SKM-1 treated with dmso at 0.1 percent for 144 hours (cell line): ENCODE results near the gene C2orf76.
"Not testable (repeated sequence)": the region's sequence is repeated elsewhere in the genome, so short reads cannot be mapped to it uniquely, and the experiment has no call there.

ENCODE experiments used
- DNase-seq: peaks from one replicate; lab custom pipeline; 2025; ENCODE audit not compliant: unreplicated experiment; lab: John Stamatoyannopoulos, UW

The C2orf76 gene

DNA sequence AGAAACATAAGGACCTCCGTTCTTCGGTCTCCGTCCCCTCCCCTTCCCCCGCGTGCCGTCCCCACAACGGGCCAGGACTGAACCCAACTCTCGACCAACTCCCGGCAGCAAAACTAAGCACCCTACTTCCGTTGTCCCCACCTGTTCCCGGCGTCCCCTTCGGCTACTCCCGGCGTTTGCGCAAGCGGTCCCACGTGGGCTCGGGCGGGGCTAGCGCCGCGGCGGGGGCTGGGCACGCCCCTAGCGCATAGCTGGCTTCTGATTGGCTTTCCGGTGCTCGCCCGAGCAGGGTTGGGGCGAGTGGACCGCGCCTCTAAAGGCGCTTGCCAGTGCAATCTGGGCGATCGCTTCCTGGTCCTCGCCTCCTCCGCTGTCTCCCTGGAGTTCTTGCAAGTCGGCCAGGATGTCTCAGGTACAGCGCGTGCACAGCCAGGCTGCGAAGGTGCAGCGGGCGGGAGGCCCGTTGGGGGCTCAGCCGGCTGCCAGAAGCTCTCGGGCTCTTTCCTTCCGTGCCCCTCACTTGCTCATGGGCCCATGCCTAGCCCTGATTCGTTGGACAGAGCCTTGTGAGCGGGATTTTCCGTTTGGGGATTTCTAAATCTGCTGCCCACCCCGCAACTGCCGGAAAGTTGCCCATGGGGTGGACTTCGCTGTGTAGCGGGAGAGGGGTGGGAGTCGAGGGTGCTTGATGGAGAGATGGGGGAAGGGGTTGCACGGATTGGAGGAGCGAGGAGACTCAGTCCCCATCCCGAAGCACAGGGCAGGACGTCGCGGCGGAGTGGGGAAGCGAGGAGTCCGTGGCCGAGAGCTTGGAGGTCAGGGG is at the start of gene C2orf76, which contains the start of gene DBI:
Gene C2orf76 (minus strand): TSS at position 186 of the 823 bp plus-strand sequence. CDS start 26,875 bp downstream, outside the sequence.
Gene DBI (plus strand): TSS at position 329 of the 823 bp plus-strand sequence. CDS start 75 bp downstream, at position 404.
- DNase-seq = peak; percentile 95

- no peak for DNase-seq
Measured at GRCh38 chr2:119415630-119416029, 49.0 kb upstream of the C2orf76 start.

GRCh38 chr2:119414894-119415293 is 48.3 kb upstream of the C2orf76 start:
- no peak for DNase-seq

- DNase-seq = no peak
Measured at GRCh38 chr2:119409506-119409905, 42.9 kb upstream of the C2orf76 start.

DNA sequence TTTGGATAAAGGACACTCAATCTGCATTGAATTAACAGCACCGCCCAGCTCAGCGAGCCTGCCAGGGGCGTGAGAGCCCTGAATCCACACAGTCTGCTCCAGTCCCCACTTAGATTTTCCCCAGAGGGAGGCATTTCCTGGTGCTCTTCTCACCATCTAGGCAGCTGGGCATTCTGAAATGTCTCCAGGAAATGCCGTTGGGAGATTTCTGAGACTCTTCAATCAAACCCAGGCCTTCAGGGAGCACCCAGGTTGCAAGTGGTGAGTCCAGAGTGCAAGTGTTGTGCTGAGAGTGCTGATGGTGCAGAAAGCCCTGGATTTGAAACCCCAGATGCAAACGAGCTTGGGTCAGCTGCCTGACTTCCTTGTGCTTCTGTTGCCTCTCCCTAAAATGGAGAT is 41.6 kb upstream of the C2orf76 start:
- no peak for DNase-seq

GRCh38 chr2:119407430-119408220 is 41.0 kb upstream of the C2orf76 start:
- DNase-seq = peak; percentile 61

- no peak for DNase-seq
Measured at GRCh38 chr2:119405151-119405550, 38.5 kb upstream of the C2orf76 start.

DNA sequence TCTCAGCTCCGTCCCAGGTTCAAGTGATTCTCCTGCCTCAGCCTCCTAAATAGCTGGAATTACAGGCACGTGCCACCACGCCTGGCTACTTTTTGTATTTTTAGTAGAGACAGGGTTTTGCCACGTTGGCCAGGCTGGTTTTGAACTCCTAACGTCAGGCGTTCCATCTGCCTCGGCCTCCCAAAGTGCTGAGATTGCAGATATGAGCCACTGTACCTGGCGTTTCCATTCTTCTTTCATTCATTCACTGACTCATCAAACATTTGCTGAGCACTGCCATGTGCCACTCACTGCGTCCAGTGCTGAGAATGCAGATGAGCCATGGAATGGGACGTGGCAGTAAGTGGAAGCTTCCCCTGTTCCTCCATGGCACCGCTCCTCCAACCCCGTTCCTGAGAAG is 37.0 kb upstream of the C2orf76 start:
- DNase-seq = not testable (repeated sequence)

DNA sequence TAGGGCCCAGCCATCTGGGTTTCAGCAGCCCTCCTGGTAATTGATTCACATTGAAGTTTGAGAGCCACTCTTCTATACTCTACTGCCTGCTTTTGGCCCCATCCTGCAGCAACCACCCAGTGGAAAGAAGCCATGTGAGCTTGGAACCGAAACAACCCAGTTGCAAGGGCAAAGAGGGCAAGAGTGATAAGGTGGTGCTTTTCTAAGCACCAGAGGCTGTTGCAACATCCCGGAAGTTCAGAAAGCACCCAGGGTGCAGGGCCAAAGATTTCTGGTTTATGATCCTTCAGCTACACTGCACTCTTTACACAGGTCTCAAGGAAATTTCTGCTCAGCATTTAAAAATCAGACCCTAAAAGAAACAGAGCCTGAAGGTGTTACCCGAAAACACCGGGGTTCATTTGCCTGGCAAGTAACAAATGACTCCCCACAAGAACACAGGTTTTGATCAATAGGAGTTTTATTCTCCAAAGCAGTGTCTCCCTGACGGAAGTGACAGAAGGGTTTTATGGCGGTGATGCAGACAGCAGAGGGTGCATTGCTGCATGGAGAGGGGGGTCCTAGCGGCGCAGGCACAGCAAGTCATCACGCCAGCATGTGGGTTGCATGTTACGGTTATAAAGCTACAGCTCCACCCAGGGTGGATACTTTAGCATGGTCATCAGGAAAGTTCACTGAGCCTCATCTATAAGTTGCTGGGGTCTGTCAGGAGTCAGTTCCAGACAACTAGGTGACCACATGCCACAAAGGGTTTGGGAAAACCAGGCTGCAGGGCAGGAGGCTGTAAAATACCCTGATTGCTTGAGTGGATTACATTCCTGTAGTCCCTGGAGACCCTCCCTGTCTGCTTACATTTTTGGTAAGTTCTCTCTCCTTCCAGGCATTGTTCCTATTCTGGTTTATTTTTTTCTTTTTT is 36.3 kb upstream of the C2orf76 start:
- DNase-seq = peak; percentile 78

- no peak for DNase-seq
Measured at GRCh38 chr2:119402106-119402505, 35.5 kb upstream of the C2orf76 start.

- DNase-seq = no peak
Measured at GRCh38 chr2:119397196-119397595, 30.6 kb upstream of the C2orf76 start.

GRCh38 chr2:119393971-119394748 is 27.5 kb upstream of the C2orf76 start:
- DNase-seq = peak; percentile 6

GRCh38 chr2:119389615-119390306 is 23.1 kb upstream of the C2orf76 start:
- DNase-seq = no peak

- DNase-seq = peak; percentile 78
Measured at GRCh38 chr2:119387381-119388129, 20.9 kb upstream of the C2orf76 start.

DNA sequence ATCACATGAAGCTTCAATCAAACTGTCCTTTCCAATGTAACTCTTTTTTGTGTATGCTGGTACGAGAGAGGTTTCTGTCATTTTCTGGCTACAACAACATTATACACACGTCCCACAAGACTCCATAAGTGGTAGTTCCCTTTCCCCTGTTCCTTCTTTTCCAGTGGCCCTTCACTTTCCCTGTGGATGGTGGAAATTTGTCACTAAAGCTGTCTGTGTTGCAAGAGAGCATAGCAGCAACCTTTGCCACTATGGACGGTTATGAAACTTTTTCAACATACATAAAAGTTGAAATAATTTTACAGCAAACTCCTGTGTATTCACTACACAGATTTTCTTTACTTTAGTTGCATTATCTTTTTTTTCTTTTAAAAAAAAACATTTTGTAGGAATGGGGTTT is 18.8 kb upstream of the C2orf76 start:
- DNase-seq = no peak

- DNase-seq = no peak
Measured at GRCh38 chr2:119384971-119385370, 18.3 kb upstream of the C2orf76 start.

- DNase-seq = no peak
Measured at GRCh38 chr2:119383410-119384140, 16.9 kb upstream of the C2orf76 start.

DNA sequence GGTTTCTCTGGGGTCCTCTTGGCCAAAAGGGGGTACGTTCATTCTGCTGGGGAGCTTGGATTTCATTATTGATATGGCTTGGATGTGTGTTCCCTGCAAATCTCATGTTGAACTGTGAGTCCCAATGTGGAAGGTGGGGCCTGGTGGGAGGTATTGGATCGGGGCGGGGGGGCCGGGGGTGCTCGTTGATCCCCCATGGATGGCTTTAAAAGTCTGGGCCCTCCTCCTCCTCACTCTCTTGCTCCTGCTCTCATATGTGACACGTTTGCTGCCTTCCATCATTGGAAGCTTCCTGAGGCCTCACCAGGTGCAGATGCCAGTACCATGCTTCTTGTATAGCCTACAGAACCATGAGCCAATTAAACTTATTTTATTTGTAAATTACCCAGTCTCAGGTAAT is 11.9 kb upstream of the C2orf76 start:
- no peak for DNase-seq
